ENCODE data around the gene PTPRA. TPM values are rescaled to one million over a fixed set of nuclear protein-coding genes. Genes with fewer than 3 reads are reported as not detected.
A peak's percentile ranks its signal among the peaks of the same experiment; 100 is the strongest.
"Not testable (repeated sequence)": the region's sequence is repeated elsewhere in the genome, so short reads cannot be mapped to it uniquely, and the experiment has no call there.

The PTPRA gene
- total RNA-seq, 1 donor from 2014 or later = 59.9 TPM

DNA sequence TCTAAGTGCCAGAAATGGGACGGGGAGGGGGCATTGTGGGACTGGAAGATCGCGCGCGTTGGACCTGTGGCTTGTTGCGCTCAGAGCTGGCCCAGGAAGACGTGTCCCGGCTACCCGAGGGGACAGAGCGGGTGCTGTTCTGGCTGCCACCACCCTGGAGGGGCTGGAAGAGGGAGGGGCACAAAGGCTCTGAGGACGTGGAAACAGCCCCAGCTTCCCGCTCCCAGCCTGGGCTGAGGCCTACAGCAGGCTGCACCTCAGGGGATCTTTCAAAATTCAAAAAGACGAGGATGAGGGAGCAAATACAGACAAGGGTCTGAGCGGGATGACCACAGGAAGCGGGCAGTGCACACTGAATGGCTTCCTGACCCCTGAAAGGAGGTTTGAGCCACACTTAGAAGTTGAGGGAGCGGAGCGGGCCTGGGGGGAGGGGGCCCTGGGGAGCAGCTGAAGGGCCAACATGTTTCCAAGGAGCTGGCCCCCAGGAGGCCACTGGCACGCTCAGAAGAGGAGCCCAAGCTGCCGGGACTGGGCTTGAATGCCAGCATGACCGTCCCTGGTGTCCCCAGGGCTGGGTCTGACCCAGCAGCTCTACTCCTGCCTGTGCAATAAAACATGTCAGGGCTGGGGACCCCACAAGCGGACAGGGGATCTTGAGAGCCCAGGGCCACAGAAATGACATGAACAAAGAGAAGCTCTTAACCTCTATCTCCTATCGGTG lies 199.4 kb downstream of the PTPRA start:
- Mint-ChIP-seq H3K27me3 (ENCODE audit: unreplicated experiment) (peaks cover 14% of the 10 kb centered on the region), H3K4me1 (ENCODE audit: unreplicated experiment) (peaks cover 3% of the 10 kb centered on the region), H3K9me3 (ENCODE audit: unreplicated experiment) (no peaks in the 10 kb centered on the region), H3K27ac (ENCODE audit: unreplicated experiment) (no peak overlapping the region), H3K36me3 (ENCODE audit: low read depth, unreplicated experiment) (no peaks in the 10 kb centered on the region), H3K4me3 (ENCODE audit: unreplicated experiment) (peak overlapping the region; percentile 68)
- TF ChIP-seq, protein P1, sequence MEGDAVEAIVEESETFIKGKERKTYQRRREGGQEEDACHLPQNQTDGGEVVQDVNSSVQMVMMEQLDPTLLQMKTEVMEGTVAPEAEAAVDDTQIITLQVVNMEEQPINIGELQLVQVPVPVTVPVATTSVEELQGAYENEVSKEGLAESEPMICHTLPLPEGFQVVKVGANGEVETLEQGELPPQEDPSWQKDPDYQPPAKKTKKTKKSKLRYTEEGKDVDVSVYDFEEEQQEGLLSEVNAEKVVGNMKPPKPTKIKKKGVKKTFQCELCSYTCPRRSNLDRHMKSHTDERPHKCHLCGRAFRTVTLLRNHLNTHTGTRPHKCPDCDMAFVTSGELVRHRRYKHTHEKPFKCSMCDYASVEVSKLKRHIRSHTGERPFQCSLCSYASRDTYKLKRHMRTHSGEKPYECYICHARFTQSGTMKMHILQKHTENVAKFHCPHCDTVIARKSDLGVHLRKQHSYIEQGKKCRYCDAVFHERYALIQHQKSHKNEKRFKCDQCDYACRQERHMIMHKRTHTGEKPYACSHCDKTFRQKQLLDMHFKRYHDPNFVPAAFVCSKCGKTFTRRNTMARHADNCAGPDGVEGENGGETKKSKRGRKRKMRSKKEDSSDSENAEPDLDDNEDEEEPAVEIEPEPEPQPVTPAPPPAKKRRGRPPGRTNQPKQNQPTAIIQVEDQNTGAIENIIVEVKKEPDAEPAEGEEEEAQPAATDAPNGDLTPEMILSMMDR (IDR thresholded peaks at IDR 0.05; ENCODE audit: unreplicated experiment) = no peak
- no peak for DNase-seq (ENCODE audit: low spot score)

DNA sequence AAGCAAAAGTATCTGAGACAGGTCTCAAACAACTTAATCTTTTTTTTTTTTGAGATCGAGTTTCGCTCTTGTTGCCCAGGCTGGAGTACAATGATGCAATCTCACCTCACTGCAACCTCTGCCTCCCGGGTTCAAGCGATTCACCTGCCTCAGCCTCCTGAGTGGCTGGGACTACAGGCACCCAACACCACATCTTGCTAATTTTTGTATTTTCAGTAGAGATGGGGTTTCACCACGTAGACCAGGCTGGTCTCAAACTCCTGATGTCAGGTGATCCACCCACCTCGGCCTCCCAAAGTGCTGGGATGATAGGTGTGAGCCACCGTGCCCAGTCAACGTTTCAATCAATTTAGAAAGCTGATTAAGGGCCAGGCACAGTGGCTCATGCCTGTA lies 200.0 kb downstream of the PTPRA start:
- not testable (repeated sequence) for H3K4me1 Mint-ChIP-seq (ENCODE audit: unreplicated experiment); DNase-seq (ENCODE audit: low spot score); H3K4me3 Mint-ChIP-seq (ENCODE audit: unreplicated experiment); H3K27ac Mint-ChIP-seq (ENCODE audit: unreplicated experiment); H3K36me3 Mint-ChIP-seq (ENCODE audit: low read depth, unreplicated experiment); H3K9me3 Mint-ChIP-seq (ENCODE audit: unreplicated experiment)
- peaks cover 14% of the 10 kb centered on the region for H3K27me3 Mint-ChIP-seq (ENCODE audit: unreplicated experiment)

DNA sequence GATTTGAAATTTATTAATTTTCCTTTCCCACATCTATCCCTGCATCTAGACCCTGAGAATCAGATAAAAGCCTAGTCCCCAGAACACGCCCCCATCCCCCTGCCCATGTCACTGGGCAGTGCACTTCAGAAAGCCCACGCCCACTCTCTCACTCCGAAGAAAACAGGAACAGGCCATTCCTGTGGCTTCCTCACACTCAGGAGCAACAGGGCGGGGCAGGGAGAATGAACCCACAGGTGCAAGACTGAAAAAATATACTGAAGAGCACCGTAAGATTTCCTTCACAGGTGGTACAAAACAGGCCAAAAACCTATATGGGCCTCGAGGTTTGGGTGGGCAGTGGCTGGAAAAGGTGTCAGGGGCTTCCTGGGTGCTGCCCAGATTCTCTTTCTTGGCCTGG lies 201.5 kb downstream of the PTPRA start:
- TF ChIP-seq, protein P1 (IDR thresholded peaks at IDR 0.05; ENCODE audit: unreplicated experiment) = no peak
- Mint-ChIP-seq H3K4me3 (ENCODE audit: unreplicated experiment) (no peak overlapping the region), H3K27ac (ENCODE audit: unreplicated experiment) (no peak overlapping the region), H3K36me3 (ENCODE audit: low read depth, unreplicated experiment) (no peaks in the 10 kb centered on the region), H3K27me3 (ENCODE audit: unreplicated experiment) (peaks cover 14% of the 10 kb centered on the region), H3K4me1 (ENCODE audit: unreplicated experiment) (peaks cover 3% of the 10 kb centered on the region), H3K9me3 (ENCODE audit: unreplicated experiment) (no peaks in the 10 kb centered on the region)
- no peak for DNase-seq (ENCODE audit: low spot score)

DNA sequence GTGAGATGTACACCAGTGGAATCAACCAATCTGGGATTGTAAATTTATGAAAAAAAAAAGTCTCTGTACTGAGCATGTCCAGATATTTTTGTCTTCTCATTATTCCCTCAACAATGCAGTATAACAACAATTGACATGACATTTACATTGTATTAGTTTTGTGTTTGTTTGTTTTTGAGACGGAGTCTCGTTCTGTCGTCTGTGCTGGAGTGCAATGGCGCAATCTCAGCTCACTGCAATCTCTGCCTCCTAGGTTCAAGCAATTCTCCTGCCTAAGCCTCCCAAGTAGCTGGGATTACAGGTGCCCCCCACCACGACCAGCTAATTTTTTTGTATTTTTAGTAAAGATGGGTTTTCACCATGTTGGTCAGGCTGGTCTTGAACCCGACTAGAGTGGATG lies 202.0 kb downstream of the PTPRA start:
- H3K27ac Mint-ChIP-seq (ENCODE audit: unreplicated experiment); DNase-seq (ENCODE audit: low spot score); H3K9me3 Mint-ChIP-seq (ENCODE audit: unreplicated experiment); H3K36me3 Mint-ChIP-seq (ENCODE audit: low read depth, unreplicated experiment); H3K4me1 Mint-ChIP-seq (ENCODE audit: unreplicated experiment); H3K4me3 Mint-ChIP-seq (ENCODE audit: unreplicated experiment): not testable (repeated sequence)
- peaks cover 14% of the 10 kb centered on the region for H3K27me3 Mint-ChIP-seq (ENCODE audit: unreplicated experiment)

DNA sequence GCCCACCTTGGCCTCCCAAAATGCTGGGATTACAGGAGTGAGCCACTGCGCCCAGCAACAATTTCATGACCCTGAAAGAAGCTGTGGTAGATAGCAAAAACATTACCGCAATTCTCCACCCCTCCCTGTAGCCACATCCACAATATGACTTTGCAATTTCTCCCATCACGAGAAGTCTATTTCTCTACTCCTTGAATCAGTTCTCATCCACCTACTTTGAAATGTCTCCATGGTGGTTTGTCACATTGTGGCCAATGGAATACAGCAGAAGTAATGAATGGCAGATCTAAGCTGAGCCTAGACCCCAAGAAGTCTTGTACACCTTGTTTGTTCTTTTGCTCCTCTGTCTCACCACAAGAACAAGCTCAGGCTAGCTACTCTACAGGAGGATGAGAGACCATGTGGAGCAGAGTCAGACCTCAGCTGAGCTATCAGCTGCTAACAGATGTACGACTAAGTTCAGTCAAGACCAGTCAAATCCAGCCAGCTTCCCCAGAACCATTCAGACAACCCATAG lies 204.4 kb downstream of the PTPRA start:
- no peak overlapping the region for H3K27ac Mint-ChIP-seq (ENCODE audit: unreplicated experiment)
- H3K36me3 Mint-ChIP-seq (ENCODE audit: low read depth, unreplicated experiment) = no peaks in the 10 kb centered on the region
- H3K27me3 Mint-ChIP-seq (ENCODE audit: unreplicated experiment) = peaks cover 19% of the 10 kb centered on the region

DNA sequence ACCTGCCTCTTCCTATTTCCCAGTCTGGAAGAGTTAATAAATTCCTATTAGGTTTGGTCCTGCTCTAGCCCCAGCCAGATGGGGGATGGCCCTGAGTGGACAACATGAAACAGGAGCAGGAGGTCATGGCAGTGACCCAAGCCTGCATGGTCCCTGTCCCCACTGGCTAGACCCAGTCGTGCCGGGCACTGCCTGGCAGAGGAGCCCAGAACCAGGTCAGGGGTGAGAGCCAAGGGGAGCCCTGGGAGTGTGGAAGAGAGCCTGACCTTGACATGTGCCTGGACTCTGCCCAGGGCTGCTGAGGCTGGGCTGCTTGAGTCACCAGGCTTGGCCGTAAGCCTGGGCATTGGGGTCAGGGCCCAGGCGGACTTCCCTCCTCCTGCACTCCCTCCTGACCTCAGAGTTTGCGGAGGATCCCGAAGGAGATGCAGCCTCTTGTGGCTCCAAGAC lies 207.7 kb downstream of the PTPRA start:
- Mint-ChIP-seq H3K27ac (ENCODE audit: unreplicated experiment) (no peak overlapping the region), H3K36me3 (ENCODE audit: low read depth, unreplicated experiment) (no peaks in the 10 kb centered on the region), H3K4me3 (ENCODE audit: unreplicated experiment) (no peak overlapping the region), H3K4me1 (ENCODE audit: unreplicated experiment) (no peaks in the 10 kb centered on the region), H3K27me3 (ENCODE audit: unreplicated experiment) (peaks cover 15% of the 10 kb centered on the region), H3K9me3 (ENCODE audit: unreplicated experiment) (no peaks in the 10 kb centered on the region)
- TF ChIP-seq, protein P1 (IDR thresholded peaks at IDR 0.05; ENCODE audit: unreplicated experiment) = no peak
- DNase-seq (ENCODE audit: low spot score) = no peak

More for the DNA sequence above, 204.4 kb downstream of the PTPRA start:
- TF ChIP-seq, protein P1 (IDR thresholded peaks at IDR 0.05; ENCODE audit: unreplicated experiment) = no peak
- H3K4me3 Mint-ChIP-seq (ENCODE audit: unreplicated experiment) = no peak overlapping the region
- peaks cover 3% of the 10 kb centered on the region for H3K4me1 Mint-ChIP-seq (ENCODE audit: unreplicated experiment)
- no peak for DNase-seq (ENCODE audit: low spot score)
- H3K9me3 Mint-ChIP-seq (ENCODE audit: unreplicated experiment) = no peaks in the 10 kb centered on the region
